Peyer's patch (tissue), 4 donors: ENCODE data around the gene ZNF507.

ENCODE experiments used
- CTCF ChIP-seq, 6 experiments: fragments of 450-650 bp in 4 of 6; fragments of 200-600 bp in 2 of 6; sonication (generic) in 1 of 6; IDR thresholded peaks; one replicate each; pipeline ENCODE4 v1.5.1; 2017 to 2019; ENCODE audit warnings: antibody characterized with exemption in 6 of 6, mild to moderate bottlenecking in 3 of 6, moderate library complexity in 1 of 6
- POLR2A ChIP-seq, 2 donors: fragments of 450-650 bp; IDR thresholded peaks; one replicate each; pipeline ENCODE4 v1.5.1; 2017; ENCODE audit warnings: antibody characterized with exemption in 2 of 2, mild to moderate bottlenecking in 2 of 2, moderate library complexity in 2 of 2

DNA sequence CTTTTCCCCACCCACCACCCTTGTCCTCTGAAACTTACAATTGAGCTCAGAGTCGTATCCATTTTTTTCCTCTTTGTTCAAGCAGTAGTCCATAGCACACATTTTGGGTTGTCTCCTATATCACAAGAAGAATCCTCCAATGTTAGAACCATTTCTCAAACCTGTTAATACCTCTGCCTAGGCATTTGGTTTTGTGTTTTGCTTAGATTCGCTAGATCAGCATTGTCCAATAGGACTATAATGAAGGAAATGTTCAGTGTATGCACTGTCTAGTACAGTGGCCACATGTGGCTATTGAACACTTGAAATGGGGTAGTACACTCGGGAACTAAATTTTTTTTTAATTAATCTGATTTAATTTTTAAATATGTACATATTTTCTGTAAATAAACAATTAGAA, 72.7 kb downstream of the ZNF507 start:
- TF ChIP-seq CTCF (IDR thresholded peaks at IDR 0.05) (no peak), POLR2A (IDR thresholded peaks at IDR 0.05) (no peak)
